HG02938 (cell line): ENCODE data around the gene NUAK2.
A peak's percentile ranks its signal among the peaks of the same experiment; 100 is the strongest.

Experiments used
- ATAC-seq: cut with Tn5 transposase; IDR thresholded peaks from one replicate; pipeline ENCODE4 v1.9.1; 2021; ENCODE audit warnings: mild to moderate bottlenecking, moderate library complexity; ENCODE audit not compliant: unreplicated experiment

NUAK2 gene

DNA sequence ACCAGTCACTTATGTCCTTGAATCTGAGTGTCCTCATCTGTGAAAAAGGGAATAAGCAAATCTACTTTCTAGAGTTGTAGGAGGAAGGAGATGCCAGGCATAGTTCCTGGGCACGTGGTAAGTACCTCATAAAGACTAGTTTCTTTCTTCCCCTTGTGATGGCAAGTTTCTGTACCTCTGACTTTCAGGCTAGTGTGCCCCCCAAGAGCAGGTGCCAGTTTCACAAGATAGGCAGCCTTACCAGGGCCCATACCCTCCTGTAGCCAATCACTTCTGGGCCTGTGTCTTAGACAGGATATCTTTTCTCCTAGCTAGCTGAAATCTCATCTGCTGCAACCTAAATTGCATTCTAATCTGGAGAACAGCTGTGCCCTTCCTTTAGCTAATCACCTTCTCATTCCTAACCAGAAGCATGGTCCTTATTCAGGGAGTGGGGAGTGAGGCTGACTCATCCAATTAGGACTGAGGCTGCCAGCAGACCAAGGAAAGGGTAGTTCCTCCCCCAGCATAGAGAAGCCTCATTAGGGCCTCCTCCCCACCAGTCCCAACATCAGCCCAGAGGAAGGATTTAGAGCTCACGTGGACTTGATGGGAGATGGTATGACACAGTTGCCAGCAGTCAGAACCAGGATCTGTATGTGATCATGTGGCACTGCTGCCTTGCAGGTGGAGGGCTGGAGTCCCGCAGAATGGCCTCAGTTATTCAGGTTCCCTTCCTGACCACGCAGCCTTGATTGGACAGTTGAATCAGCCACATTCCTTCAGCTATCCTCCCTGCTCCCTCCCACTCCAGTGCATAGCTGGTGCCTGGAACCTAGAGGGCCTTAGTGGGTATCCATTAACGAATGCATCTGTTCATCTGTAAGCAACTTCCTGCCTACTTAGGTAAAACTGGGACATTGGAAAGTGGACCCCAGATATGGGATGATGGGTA, 27.3 kb upstream of the NUAK2 start:
- no peak for ATAC-seq

DNA sequence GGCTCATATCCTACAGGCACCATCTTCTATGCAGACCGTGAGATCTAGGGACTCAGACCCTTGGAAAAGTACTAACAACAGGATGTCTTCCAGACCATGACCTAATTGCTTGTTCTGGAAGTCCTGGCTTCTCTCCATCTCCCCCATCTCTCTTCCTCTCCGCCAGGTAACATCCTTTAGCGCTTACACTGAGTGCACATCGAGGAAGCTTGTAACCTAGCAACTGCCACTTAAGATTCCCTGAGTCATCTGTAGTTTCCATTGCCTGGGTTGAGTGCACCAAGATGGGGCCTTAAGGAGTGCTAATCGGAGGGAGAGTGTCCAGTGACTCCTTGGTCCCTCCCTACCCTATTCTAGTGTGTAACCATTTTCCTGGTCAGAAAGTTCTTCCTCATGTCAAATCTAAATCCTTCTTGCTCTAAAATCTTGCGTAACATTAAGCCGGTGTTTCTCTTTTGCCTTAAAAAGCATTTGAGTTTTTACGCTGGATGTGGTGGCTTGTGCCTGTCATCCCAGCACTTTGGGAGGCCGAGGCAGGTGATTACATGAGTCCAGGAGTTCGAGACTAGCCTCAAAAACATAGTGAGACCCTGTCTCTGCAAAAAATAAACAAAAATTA, 25.5 kb upstream of the NUAK2 start:
- ATAC-seq = no peak

- no peak for ATAC-seq
These were observed 24.2 kb upstream of the NUAK2 start for GRCh38 chr1:205345761-205346160.

DNA sequence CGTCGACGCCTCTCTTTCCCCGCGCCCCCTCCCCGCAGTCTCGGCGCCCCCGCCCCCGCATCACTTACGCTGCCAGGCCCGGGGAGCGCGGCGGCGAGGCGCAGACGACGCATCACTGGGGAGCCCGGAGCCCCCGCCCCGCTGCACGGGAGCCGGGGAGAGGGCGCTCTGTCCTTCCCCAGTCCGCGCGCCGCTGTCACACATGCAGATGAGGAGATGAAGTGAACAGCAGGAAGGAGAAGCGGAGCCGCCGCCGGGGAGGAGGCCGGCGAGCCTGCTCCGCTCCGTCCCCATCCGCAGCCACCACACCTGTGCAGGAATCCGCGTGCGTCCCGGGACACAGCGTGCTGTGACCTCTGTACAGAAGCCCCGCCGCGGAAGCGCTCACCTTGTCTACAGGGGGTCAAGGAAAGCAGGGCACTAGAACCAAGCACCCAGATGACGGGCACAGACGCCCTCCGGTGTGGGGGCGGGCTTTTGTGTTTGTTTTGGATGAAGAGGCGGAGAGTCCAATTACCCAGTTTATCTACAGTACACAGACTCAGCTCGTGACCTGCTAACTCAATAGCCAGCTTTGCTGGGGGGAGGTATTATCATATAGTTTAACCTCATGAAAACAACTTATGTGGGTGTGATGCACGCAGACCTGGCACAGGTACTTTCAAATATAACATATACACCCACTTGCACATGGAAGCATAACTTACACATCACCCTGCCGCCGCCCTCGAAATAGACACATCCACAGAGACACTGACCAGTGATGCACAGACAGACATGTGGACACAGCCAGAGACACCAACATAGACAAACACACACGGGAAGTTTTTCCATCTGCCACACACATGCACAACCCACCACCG, 22.8 kb upstream of the NUAK2 start:
- ATAC-seq = no peak

DNA sequence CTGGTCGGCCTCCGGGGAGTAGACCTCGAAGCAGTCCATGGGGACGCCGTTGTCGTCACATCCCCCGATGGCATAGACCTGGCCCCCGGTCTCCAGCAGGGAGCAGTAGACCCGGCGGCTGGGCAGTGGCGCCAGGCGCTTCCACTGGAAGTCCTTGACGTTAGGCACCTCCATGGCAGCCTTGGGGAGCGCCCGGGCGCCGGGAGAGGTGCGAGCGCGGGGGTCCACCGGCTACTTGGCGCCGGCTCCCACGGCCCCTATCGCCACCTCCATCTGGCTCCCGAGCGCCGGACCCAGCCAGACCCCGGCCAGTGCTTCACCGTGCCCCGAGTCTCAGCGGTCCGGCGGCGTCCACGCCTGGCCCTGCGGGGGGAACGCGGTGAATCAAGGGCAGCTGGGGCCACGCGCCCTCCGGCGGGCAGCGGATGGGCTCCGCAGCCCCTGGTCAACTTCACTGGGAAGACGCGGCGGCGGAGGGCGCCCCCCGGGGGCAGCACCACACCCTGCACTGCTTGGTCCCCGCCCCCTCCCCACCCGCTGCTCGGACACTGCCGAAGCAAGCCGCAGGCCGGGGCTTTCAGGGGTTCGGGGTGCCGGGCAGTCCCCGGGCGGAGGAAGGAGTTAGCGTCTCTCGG, 22.0 kb upstream of the NUAK2 start:
- ATAC-seq = no peak

- ATAC-seq = no peak
These were observed 21.4 kb upstream of the NUAK2 start for GRCh38 chr1:205342986-205343385.

DNA sequence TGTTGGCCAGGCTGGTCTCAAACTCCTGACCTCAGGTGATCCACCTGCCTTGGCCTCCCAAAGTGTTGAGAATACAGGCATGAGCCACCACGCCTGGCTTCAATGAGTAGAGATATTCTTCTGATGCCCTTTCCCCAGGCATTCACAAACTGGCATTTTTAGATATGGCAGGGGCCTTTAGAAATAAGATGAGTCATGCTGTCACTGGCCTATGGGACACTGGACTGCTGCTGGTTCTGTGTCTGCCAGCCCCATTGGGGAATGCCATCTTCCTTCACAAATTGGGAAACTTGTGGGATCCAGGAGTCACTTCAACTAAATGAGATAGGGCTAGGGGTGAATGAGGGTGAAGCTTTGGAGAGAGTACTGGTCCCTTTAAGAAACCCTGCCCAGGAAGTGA, 19.1 kb upstream of the NUAK2 start:
- no peak for ATAC-seq

GRCh38 chr1:205339717-205340116, 18.2 kb upstream of the NUAK2 start:
- ATAC-seq = peak; percentile 83

DNA sequence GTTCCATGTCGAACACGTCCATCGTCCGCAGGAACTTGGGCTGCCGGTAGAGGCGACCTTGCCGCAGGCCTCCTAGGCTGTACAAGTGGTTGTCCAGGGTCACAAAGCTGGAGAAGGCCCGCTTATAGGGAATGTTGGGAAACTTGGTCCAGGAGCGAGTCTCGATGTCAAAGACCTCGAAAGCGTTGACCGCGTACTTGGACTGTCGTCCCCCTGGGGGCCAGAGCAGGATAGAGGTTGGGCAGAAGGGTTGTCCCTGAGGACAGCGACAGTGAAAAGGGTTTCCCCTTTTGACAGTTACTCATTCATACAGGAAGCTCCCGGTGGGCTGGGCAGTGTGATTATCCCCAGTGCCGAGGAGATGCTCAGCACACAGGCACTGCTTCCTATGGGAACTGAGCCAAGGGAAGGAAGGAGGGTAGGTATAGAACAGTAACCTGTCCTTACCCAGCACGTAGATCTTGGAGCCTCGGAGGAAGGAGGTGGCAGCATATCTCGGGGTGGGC, 17.7 kb upstream of the NUAK2 start:
- ATAC-seq = no peak

- ATAC-seq = no peak
These were observed 16.5 kb upstream of the NUAK2 start for GRCh38 chr1:205338011-205338410.

GRCh38 chr1:205337481-205337880, 15.9 kb upstream of the NUAK2 start:
- no peak for ATAC-seq

GRCh38 chr1:205335692-205336091, 14.1 kb upstream of the NUAK2 start:
- no peak for ATAC-seq

DNA sequence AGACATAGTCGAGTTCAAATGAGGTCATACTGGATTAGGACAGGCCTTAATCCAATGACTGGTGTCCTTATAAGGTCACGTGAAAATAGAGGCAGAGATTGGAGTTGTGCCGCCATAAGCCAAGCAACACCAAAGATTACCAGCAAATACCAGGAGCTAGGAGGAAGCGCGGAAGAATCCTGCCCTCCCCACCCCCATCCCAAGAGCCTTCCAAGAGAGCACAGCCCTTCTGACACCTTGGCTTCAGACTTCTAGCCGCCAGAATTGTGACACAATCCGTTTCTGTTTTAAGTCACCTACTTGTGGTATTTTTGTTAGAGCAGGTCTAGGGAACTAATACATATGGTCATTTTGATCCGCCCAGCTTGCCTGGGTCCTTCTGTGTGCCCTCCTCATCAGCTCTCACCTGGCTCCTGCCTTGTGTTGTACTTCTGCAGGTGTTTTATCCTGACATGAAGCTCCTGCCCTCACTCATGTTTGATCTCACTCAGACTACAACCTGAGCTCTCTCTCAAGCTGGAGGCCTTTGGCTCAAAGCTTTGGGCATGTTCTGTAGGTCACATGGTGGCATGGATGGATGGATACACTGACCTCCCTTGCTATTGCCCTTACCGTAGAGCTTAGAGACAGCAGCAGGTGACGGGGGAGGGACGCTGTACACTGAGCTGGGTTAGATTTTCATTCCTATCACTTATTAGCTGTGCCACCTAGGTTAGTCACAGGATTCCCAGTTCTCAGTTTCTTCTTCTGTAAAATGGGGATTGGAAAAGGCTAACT, 10.7 kb upstream of the NUAK2 start:
- no peak for ATAC-seq

DNA sequence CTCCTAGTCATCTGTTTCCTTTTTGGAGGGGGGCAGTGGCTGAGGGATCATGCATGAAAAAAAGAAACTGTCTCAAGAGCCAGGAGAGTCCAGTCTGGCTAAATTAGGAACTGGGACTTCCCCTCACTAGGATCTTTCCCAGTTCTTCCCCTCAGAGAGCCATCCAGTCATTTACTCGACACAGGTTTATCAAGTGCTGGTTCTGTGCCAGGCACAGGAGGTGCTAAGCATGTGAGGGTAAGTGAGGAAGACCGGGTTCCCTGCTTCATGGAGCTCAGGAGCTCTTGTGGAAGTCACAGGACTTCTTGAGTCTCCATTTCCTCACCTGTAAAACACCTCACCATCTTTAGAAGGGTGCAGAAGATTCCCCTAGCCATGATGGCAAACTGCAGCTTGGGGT, 8.6 kb upstream of the NUAK2 start:
- no peak for ATAC-seq

DNA sequence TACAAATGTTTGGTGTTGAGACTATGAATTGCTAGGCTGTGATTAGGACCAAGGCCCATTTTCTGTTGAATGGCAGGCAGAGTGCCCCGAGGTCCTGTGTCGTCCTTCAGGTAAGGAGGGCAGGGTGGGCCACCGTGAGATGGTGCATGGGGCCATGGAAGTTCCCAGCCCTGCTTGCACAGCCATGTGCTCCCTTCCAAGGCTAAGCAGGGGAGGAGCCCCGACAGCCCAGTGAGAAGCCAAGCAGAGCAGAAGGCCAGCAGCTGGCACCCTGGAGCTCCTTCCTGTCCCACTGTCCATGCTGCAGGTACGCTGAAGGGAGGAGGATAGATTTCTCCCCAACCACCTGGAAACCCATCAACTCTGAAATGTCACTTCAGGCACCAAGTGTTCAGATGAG, 8.2 kb upstream of the NUAK2 start:
- ATAC-seq = no peak

GRCh38 chr1:205328476-205328875, 6.9 kb upstream of the NUAK2 start:
- ATAC-seq = no peak

GRCh38 chr1:205326812-205327466, 5.4 kb upstream of the NUAK2 start:
- no peak for ATAC-seq

DNA sequence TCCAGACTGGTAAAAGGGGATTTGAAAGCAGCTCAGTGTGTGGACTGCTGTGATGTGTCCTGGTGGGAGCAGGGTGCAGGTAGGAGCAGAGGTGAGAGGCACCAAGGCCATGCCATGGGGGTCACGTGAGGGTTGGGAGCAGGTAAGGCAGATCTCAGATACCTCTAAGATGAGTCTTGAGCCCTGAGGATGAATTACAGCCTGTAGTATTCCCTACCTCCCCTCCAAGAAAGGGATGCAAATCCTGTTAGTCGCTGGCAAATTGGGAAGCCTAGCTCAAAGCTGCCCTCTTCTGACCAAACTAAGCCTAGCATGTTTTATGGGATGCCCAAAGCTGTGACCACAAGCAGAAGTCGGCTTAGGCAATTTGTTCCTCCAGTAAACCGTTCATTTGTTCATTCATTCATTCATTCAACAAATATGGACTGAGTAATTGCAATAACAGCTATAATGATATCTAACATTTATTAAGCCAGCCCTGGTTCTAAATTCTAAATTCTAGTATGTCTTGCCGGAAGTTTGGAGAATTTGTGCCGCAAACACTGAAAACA, 3.9 kb upstream of the NUAK2 start:
- ATAC-seq = no peak

DNA sequence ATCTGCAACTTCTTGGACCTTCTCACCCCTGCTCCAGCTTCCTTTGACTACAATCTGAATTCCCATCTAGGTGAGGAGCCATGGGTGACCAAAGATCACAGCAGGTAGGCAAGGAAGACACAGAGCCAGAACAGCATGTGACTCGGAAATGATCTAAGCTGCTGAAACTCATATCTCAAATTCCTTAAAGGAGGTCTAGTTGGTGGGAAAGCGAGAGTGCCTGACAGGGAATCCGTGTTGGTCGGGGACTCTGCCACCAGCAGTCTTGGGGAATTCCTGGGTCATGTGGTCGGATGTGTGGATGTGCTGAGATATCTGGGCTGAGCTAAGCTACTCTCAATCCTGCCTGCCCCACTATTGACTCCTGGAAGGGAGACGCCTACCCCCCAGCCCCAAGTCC, 3.2 kb upstream of the NUAK2 start:
- ATAC-seq = no peak
